Neural progenitor cell (in vitro differentiated cells): ENCODE data around the gene SMG6. TPM values are rescaled to one million over a fixed set of nuclear protein-coding genes. Genes with fewer than 3 reads are reported as not detected.
A peak's percentile ranks its signal among the peaks of the same experiment; 100 is the strongest.

ENCODE experiments used
- DNase-seq: peaks from one replicate; pipeline ENCODE4 v3.0.0-alpha.2; 2016; ENCODE audit warnings: low spot score
- H2AFZ ChIP-seq: fragments of 200-600 bp; sonication (generic); replicated peaks from 2 replicates; pipeline ENCODE4 v1.6.1; 2016; ENCODE audit warnings: antibody characterized with exemption
- H3F3A ChIP-seq: fragments of 200-600 bp; sonication (generic); 2 replicates; pipeline ENCODE4 v1.6.1; 2016; ENCODE audit warnings: antibody characterized with exemption, low read depth
- H3K27ac ChIP-seq: fragments of 200-600 bp; sonication (generic); 2 replicates; pipeline ENCODE4 v1.5.1; 2016; ENCODE audit warnings: mild to moderate bottlenecking
- H3K27me3 ChIP-seq: fragments of 200-600 bp; sonication (generic); 2 replicates; pipeline ENCODE4 v1.6.1; 2016; ENCODE audit warnings: mild to moderate bottlenecking, moderate library complexity
- H3K36me3 ChIP-seq: fragments of 200-600 bp; sonication (generic); 2 replicates; pipeline ENCODE4 v1.5.1; 2016
- H3K4me1 ChIP-seq: fragments of 200-600 bp; sonication (generic); 2 replicates; pipeline ENCODE4 v1.6.1; 2016; ENCODE audit warnings: mixed run types
- H3K4me2 ChIP-seq: fragments of 200-600 bp; sonication (generic); 2 replicates; pipeline ENCODE4 v1.6.1; 2016
- H3K4me3 ChIP-seq: fragments of 200-600 bp; sonication (generic); 2 replicates; pipeline ENCODE4 v1.5.1; 2016
- H3K79me2 ChIP-seq: fragments of 200-600 bp; sonication (generic); 2 replicates; pipeline ENCODE4 v1.6.1; 2016; ENCODE audit warnings: low read depth
- H3K9ac ChIP-seq: fragments of 200-600 bp; sonication (generic); 2 replicates; pipeline ENCODE4 v1.6.1; 2016
- H3K9me3 ChIP-seq: fragments of 200-600 bp; sonication (generic); 2 replicates; pipeline ENCODE4 v1.5.1; 2016; ENCODE audit warnings: low read depth
- H4K20me1 ChIP-seq: fragments of 200-600 bp; sonication (generic); 2 replicates; pipeline ENCODE4 v1.6.1; 2016; ENCODE audit warnings: low read depth
- H3K27ac Mint-ChIP-seq: 3 replicates; pipeline ENCODE4 v1.8.0; 2021; ENCODE audit warnings: mixed read lengths
- H3K27me3 Mint-ChIP-seq: 2 replicates; pipeline ENCODE4 v1.8.0; 2022; ENCODE audit warnings: low read depth, mild to moderate bottlenecking, inconsistent platforms, moderate library complexity, mixed read lengths; ENCODE audit not compliant: insufficient read depth
- H3K36me3 Mint-ChIP-seq: 3 replicates; pipeline ENCODE4 v1.8.0; 2021; ENCODE audit warnings: mixed read lengths
- H3K4me1 Mint-ChIP-seq: 3 replicates; pipeline ENCODE4 v1.8.0; 2021; ENCODE audit warnings: mixed read lengths
- H3K4me3 Mint-ChIP-seq: 3 replicates; pipeline ENCODE4 v1.8.0; 2021; ENCODE audit warnings: mild to moderate bottlenecking, moderate library complexity, mixed read lengths
- H3K9me3 Mint-ChIP-seq: 3 replicates; pipeline ENCODE4 v1.8.0; 2020; ENCODE audit warnings: mixed read lengths
- CTCF ChIP-seq: fragments of 200-600 bp; sonication (generic); IDR thresholded peaks from 2 replicates; pipeline ENCODE4 v1.5.1; 2017; ENCODE audit warnings: antibody characterized with exemption, mild to moderate bottlenecking
- EZH2 ChIP-seq: fragments of 200-600 bp; sonication (generic); IDR thresholded peaks from 2 replicates; pipeline ENCODE4 v1.6.1; 2017; ENCODE audit warnings: antibody characterized with exemption, mild to moderate bottlenecking, moderate library complexity
- EZH2phosphoT487 ChIP-seq: fragments of 200-600 bp; sonication (generic); IDR thresholded peaks from 2 replicates; pipeline ENCODE4 v1.6.1; 2017; ENCODE audit warnings: antibody characterized with exemption
- total RNA-seq: library from RNA; depleted of rRNA; stranded (reverse); fragments of >200 nt; gene quantifications from 2 replicates; pipeline ENCODE4 v1.2.3, GENCODE V29; 2015; ENCODE audit warnings: low replicate concordance

SMG6 gene
- total RNA-seq, 1 donor from 2014 or later = 19.0 TPM

GRCh38 chr17:2025220-2025621 lies 278.4 kb downstream of the SMG6 start, which contains the start of gene RTN4RL1:
RTN4RL1 (minus strand) TSS chr17:2025334; CDS start chr17:2024865, 469 bp downstream.
- H2AFZ ChIP-seq = peak within 1 kb of the TSS; percentile 61
- H3K27me3 ChIP-seq = peaks cover 96% of the 10 kb centered on the region
- no peak within 1 kb of the TSS for H3K27ac ChIP-seq
- peak; percentile 81 for DNase-seq
- TF ChIP-seq EZH2phosphoT487 (no peak), EZH2 (no peak), CTCF (no peak)
- peaks cover 6% of the 10 kb centered on the region for H4K20me1 ChIP-seq
- H3K36me3 Mint-ChIP-seq = peaks cover 1% of the 10 kb centered on the region
- no peaks in the 10 kb centered on the region for H3K9me3 ChIP-seq
- H3K4me3 Mint-ChIP-seq = peak within 1 kb of the TSS; percentile 89
- peak within 1 kb of the TSS; percentile 91 for H3K4me2 ChIP-seq
- no peak within 1 kb of the TSS for H3K9ac ChIP-seq
- H3K9me3 Mint-ChIP-seq = peaks cover 5% of the 10 kb centered on the region
- no peaks in the 10 kb centered on the region for H3K79me2 ChIP-seq
- peaks cover 38% of the 10 kb centered on the region for H3K27me3 Mint-ChIP-seq
- H3K4me1 Mint-ChIP-seq = peaks cover 33% of the 10 kb centered on the region
- peak within 1 kb of the TSS; percentile 62 for H3K4me3 ChIP-seq
- peaks cover 34% of the 10 kb centered on the region for H3F3A ChIP-seq
- H3K36me3 ChIP-seq = no peaks in the 10 kb centered on the region
- H3K4me1 ChIP-seq = peaks cover 22% of the 10 kb centered on the region
- H3K27ac Mint-ChIP-seq = peak within 1 kb of the TSS; percentile 81

- Mint-ChIP-seq H3K4me1 (peaks cover 39% of the 10 kb centered on the region), H3K27ac (no peak overlapping the region), H3K36me3 (peaks cover 1% of the 10 kb centered on the region), H3K27me3 (peaks cover 39% of the 10 kb centered on the region), H3K9me3 (peaks cover 5% of the 10 kb centered on the region), H3K4me3 (peak overlapping the region; percentile 89)
- peaks cover 99% of the 10 kb centered on the region for H3K27me3 ChIP-seq
- H3K36me3 ChIP-seq = no peaks in the 10 kb centered on the region
- H3K4me2 ChIP-seq = peak overlapping the region; percentile 91
- no peak overlapping the region for H3K9ac ChIP-seq
- TF ChIP-seq CTCF = no peak
- peak; percentile 89 for TF ChIP-seq EZH2phosphoT487
- TF ChIP-seq EZH2 = peak; percentile 65
- peak overlapping the region; percentile 62 for H3K4me3 ChIP-seq
- no peaks in the 10 kb centered on the region for H3K79me2 ChIP-seq
- H3K4me1 ChIP-seq = peaks cover 22% of the 10 kb centered on the region
- H3K9me3 ChIP-seq = no peaks in the 10 kb centered on the region
- peaks cover 34% of the 10 kb centered on the region for H3F3A ChIP-seq
- H4K20me1 ChIP-seq = peaks cover 4% of the 10 kb centered on the region
- H3K27ac ChIP-seq = no peak overlapping the region
- H2AFZ ChIP-seq = peak overlapping the region; percentile 61
- DNase-seq = no peak
These were observed 278.9 kb downstream of the SMG6 start for GRCh38 chr17:2024572-2025219.

GRCh38 chr17:2023692-2024571 lies 279.7 kb downstream of the SMG6 start:
- Histone ChIP-seq H3K4me2 (peak overlapping the region; percentile 91), H3K27me3 (peaks cover 99% of the 10 kb centered on the region), H3K9ac (no peak overlapping the region), H3K27ac (no peak overlapping the region), H4K20me1 (peaks cover 4% of the 10 kb centered on the region), H3K4me1 (peaks cover 22% of the 10 kb centered on the region), H3K79me2 (no peaks in the 10 kb centered on the region), H3K9me3 (no peaks in the 10 kb centered on the region), H2AFZ (peak overlapping the region; percentile 61), H3F3A (peaks cover 34% of the 10 kb centered on the region), H3K4me3 (peak overlapping the region; percentile 62), H3K36me3 (no peaks in the 10 kb centered on the region)
- Mint-ChIP-seq H3K4me3 (peak overlapping the region; percentile 89), H3K4me1 (peaks cover 39% of the 10 kb centered on the region), H3K27me3 (peaks cover 37% of the 10 kb centered on the region), H3K36me3 (peaks cover 1% of the 10 kb centered on the region), H3K27ac (peak overlapping the region; percentile 81), H3K9me3 (peaks cover 5% of the 10 kb centered on the region)
- DNase-seq = peak; percentile 99
- TF ChIP-seq EZH2 (peak; percentile 54), CTCF (no peak)
